IPS DF 4.7 (cell line): ENCODE measurements around the gene KIF25.

Experiments
- DNase-seq: peaks from one replicate; pipeline ENCODE4 v3.0.0-alpha.2; 2013; ENCODE audit warnings: low spot score; ENCODE audit errors: extremely low read depth

The KIF25 gene, protein sequence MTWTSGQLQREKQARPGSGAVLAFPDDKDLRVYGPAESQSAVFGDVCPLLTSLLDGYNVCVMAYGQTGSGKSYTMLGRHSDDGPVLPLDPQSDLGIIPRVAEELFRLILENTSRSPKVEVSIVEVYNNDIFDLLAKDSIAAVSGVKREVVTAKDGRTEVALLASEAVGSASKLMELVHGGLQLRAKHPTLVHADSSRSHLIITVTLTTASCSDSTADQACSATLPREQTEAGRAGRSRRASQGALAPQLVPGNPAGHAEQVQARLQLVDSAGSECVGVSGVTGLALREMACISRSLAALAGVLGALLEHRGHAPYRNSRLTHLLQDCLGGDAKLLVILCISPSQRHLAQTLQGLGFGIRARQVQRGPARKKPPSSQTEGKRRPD

DNA sequence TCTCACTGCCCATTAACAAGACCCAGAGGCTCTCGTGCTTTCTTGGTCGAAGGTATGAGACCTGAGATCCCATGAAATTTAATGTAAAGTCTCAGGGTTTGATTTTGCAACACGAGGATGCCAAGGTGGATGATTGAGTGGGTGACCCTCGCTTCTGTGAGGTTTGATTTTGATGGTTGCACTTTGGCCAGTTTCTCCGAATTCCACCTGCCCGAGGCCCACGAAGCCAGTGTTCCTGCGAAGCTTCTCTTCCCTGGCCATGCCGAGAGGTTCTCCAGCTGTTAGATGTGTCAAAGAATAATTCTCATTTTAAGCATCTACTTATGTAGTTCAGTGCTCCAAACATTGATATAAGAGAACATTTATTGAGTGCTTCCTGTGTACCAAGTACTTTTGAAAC, at the start of gene KIF25:
TSS of gene KIF25 (plus strand) at position 30 of the 400 bp plus-strand sequence. CDS start 31,915 bp downstream, outside the sequence.
- DNase-seq = no peak

DNA sequence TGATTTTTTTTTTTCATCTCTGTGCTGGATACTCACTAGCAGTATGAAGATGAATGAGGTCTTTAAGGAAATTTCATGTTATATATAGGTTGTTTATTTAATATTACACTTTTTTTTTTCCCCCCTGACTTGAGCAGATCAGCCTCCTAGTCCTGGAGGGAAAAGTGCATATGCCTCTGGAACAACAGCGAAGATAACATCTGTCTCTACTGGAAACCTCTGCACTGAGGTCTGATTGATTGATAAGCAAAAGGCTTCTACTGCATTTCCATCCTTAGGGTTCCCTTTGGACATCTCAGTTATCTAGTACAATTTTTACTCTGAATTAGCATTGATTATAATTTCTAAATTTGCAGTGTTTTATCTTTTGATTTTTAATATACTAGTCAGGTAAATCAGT, 49.8 kb upstream of the KIF25 start:
- no peak for DNase-seq

DNA sequence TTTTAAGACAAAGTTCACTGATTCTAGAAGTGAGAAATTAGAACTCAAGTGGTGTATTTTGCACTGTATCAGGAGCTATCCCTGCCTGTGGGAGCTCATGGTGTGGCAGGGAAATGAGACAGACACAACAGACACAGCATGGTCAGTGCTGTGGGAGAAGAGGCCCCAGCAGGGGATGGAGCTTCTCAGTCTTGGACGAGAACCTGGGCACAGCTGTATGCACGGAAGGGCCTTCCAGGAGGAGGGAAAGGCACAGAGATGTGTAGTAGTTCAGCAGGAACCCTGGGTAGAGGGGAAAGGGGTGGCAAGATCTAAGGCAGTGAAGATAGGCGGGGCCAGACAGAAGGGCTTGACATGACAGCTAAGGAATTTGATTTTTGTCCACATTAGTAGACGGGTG, 48.8 kb upstream of the KIF25 start:
- DNase-seq = no peak

DNA sequence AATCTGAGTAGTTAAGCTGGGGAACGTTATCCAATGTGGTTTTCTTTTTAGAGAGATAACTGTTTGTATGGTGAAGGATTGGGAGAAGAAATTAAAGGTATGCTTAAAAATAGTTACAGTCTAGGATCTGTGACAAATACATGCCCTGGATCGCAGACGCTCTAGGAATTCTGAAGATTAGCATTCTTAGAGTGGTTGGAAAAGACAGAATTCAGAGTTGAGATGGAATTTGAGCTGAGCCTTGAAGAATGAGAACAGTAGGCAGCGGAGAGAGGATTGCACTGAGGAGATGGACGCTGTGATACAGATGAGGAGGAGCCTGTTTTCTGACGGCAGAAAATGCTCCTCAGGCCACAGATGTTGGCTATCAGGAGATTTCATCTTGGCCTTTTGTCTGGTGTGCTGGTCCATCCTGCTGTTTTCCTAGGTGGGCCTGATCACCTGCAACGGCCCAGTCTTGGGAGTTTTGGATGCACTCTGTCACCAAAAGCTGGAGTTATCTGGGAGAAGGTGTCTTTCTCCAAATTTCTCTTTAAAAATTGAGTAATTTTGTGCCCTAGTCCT, 48.3 kb upstream of the KIF25 start:
- DNase-seq = no peak

DNA sequence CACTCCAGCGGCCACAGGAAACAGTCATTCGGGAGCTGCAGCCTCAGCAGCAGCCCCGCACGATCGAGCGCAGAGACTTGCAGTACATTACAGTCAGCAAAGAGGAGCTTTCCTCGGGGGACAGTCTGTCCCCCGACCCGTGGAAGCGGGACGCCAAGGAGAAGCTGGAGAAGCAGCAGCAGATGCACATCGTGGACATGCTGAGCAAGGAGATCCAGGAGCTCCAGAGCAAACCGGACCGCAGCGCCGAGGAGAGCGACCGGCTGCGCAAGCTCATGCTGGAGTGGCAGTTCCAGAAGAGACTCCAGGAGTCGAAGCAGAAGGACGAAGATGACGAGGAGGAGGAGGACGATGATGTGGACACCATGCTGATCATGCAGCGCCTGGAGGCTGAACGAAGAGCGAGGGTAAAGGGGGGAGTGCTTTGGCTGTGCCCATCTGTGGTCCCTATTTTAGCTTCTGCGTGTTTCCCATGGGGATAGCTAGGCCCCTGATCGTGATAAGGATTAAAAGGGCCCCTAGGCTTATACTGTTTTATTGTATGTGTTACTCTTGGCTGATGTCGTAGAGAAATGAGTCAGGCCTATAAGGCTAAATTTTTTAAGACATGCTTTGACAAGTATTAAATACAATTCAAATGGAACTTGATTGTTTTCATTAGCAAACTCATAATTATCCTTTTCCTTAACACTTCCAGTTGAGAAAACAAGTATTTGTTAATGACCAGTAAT, 45.5 kb upstream of the KIF25 start:
- no peak for DNase-seq

DNA sequence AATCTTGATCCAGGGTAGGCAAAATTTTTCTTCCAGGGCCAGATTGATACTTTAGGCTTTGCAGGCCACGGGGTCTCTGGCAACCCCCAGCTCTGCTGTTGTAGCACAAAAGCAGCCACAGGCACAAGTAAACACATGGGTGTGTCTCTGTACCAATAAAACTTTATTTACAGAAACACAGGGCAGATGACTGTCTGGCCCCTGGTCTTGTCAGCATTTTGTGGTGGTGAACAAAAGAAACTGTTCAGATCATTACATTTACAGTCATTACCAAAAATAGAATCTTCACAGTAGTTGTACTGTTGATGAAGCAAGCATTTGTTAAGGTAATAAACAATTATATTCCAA, 45.0 kb upstream of the KIF25 start:
- no peak for DNase-seq

DNA sequence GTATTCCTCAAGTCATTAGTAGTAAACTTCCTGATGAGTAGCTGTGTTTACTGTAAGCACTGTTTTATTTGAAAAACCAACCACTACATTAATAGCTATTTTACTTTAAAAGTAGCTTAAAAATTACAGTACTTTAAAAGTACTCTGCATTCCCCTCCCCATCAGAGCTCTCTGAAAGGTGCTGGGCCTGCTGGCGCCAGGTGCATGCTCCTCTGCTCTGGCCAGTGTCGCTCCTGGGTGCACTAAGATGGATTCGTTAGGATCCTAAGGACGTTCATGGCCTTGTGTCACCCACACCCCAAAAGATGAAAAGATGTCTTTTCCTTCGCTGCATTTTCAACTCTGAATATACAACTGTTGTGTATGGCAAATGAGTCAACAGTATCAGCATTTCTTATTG, 43.9 kb upstream of the KIF25 start:
- no peak for DNase-seq

DNA sequence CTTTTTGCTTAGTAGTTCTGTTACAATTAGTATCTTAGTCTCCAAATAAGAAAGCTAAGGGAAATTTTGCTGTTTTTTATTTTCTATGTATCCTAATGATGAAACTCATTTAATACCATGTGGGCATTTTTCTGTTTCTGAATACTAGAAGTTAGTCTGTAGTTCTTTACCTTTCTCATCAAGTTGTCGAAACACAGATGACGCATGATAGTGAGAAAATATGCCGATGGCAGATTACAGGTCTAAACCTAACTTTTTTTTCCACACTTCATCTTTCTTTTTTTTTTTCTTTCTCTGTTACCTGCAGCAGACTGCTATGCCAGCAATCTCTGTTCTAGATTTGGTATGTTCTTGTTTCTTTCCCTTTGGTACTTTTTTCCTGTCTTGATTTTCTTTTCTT, 43.3 kb upstream of the KIF25 start:
- DNase-seq = no peak

DNA sequence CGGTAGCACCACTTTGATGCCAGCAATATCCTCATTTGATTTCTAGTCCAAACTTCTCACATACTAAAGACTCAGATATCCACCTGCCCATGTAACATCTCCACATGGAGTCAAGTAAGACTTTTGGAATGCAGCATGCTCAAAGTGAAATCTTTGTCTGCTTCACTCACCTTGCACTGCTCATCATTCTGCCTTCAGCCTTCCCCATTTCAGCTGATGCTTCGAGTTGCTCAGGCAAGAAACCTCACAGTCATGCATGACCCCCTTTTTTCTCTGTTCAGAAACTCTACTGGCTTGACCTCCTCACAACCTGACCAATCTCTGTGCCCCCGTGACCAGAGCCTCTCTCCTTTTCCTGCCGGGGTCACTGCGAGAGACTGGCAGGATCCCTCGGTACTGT, 41.0 kb upstream of the KIF25 start:
- DNase-seq = no peak

DNA sequence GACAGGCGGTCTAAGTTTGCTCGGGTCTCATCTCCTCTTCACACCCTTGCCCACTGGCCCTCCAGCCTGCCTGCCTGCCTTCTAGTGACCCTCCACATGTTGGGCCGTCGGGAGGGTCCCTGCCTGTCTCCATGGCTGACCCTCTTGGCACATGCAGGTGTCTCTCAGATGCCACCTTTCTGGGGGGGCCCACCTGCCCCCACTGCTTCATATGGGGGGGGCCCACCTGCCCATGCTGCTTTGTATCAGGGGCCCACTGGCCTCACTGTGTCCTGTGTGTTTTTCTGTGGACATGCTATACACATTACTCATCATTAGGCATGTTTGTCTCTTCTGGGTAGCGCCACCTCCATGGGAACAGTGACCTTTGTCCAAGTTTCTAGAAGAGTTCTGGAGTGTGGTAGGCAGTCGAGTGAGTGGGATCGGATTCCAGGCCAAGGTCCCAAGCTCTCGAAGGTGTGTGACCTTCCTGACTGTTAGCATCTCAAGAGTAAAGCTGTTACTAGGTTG, 40.4 kb upstream of the KIF25 start:
- no peak for DNase-seq

DNA sequence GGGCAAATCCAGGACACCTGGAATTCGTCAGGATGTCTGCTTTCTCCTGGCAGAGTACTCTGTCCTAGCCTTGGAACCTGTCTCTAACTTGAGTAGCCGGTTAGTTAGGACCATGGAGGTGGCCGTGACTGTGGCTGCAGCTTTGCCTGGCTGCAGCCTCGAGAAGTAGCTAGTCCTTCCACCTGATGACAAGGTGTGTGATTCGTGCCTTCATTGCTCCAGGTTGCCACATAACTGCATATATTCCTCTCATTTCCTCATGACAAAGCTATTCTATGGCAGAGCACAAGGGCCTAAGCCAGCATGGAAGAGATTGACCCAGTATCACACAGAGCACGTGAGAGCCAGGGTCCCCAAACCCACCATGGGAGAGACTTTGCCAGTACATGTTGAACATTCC, 39.8 kb upstream of the KIF25 start:
- DNase-seq = no peak

DNA sequence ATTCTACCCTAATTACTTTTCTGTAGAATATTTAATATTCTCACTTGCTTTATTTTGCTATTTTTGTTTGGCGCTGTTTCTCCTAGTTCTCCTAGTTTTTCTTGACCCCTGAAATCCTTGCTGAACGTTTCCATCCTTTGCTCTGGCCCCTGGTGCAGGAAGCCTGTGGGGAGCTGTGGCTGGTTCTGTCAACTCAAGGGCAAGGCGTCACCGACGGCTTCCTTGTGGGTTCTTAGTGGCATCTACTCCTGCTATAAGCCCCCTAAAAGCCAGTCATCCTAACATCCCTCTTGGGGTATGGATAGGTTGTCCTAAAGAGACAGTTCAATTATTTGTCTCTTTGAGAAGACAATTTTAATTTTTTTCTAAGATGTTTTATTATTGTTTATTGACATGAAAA, 36.9 kb upstream of the KIF25 start:
- DNase-seq = no peak

DNA sequence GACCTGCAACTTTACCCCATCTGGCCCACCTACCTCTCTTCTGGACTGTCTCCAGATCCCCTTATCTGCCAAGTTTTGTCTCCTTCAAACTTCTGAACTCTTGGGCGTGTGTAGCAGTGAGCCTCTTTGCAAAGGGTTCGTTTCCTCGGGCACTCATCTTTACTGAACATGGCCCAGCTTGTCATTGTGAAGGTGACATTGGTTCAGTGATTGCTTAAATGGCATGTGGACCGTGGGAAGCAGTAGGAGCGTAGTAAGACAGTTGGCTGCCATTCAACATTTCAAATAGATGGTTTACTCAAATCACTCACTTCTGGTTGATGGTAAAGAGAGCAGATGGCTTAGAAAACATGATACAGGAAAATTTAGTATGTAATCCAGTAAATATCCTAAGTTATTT, 34.8 kb upstream of the KIF25 start:
- no peak for DNase-seq

DNA sequence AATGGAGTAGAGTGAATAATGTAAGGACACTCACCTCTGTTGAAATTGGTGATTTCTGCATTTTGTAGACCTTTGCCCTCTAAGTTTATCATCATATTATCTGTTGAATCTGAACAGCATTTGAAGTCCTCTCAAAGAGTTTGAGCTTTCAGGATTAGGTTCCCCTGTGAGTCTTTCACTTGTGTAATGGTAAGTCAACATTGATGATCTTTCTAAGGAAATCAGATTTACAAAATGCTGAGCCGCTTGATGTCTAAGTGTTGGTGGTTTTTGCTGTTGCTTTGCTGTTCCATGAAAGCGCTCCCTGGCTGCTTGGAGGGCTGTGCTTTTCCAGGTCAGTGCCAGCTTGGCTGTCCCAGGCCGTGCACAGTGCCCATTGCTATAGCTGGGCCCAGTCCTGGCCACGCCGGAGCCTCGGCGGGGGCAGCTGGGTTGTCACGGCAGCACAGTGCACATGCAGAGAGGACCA, 33.8 kb upstream of the KIF25 start:
- DNase-seq = no peak

DNA sequence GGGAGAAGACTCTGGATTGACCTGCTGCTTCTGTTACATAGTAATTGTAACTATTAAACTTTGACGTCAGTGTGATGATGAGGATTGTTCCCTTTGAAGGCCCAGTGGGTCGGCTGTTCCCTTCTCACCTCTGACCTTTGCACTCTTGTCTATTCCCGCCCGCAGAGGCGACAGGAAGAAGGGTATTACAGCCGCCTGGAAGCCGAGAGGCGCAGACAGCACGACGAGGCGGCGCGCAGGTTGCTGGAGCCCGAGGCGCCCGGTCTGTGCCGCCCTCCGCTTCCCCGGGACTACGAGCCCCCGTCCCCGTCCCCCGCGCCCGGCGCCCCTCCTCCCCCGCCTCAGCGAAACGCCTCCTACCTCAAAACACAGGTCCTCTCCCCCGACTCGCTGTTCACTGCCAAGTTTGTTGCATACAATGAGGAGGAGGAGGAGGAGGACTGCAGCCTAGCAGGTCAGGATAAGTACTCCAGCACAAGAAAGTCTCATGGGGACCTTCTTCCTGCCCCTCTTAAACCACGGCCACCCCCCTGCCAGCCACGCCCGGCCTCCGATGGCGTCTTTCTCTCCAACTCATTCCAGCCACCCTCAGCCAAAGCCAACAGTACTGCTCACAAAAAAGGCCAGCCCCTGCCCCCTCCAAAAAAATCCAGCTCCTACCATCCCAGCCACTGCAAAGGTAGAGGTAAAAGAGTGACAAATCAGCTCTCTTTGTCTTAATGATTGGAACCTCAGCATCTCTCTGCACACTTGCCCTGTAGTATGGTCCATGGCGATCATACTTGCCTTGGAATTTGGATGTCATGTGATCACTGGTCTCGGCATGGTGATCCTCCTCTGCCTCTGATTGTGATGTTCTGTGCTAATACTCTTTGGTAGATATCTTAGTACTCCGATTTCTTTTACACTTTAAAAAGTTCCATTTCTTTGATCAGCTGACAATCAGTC, 31.6 kb upstream of the KIF25 start:
- DNase-seq = no peak

DNA sequence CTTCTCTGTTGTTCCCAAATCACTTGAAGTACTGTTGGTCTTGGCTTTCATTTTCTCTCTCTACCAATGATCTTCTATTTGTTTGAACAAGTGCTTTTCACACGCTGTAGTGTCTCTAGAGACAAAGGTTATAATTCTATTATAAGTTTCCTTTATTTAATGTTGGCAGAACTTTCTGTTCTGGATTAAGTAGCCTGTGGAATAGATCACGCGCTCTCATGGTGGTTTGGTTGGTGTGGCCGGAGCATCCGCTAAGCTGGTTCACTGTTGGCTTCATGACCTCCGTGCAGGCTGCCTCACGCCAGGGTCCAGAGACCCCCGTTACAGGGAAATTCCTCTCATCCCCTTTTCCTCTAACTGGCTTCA, 30.9 kb upstream of the KIF25 start:
- DNase-seq = no peak

DNA sequence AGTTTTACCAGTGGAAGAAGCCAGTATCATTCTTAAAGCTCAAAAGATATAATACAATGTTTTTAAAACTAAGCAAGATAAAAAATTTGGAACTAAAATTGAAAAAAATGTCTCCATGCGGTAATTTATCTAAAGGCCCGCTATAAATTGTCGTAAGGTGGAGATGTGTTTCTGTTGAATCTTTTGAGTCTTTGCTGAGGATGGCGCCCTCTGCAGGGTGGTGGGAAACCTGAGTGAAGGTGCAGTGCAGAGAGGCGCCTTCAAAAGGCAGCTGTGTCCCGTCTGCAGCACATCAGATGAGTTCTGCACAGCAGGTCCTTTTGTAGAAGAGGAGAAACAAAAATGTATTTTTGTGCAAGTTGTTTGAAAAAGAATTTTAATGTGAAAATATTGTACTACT, 29.4 kb upstream of the KIF25 start:
- DNase-seq = no peak

DNA sequence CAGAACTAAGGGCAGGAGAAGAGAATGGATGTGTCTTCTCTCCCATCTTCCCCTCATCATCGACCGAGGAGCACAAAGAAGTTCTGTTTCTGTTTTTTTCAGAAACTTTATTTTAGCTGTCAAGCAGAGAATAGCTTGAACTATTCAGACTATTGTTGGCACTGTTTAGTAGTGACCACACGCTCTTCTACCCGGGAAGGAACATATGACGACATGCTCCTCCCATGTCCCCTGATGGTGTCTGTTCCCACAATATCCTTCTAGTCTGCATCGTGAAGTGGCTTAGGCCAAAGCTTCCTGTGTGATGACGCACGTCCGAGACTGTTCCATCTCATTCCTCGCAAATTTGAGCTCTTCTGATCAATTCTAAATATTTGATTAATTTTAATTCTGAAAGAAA, 27.2 kb upstream of the KIF25 start:
- no peak for DNase-seq

DNA sequence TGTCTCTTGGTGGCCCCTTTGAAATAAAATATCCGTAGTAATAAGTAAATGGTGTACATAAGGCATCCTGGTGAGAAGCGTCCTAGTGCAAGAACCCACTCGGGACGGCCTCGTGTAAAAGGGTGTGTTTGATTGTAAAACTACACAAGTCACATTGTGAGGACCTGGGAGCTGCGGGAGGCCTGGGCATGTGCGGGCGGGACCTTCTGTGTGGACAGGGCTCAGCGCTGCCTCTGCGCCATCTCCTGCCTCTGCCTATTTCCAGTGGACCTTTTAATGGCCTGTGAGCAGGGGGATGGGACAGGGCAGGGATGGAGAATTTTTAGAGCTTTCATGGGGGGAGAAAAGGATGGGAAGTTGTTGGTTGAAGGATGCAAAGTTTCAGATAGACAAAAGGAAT, 25.3 kb upstream of the KIF25 start:
- DNase-seq = no peak

DNA sequence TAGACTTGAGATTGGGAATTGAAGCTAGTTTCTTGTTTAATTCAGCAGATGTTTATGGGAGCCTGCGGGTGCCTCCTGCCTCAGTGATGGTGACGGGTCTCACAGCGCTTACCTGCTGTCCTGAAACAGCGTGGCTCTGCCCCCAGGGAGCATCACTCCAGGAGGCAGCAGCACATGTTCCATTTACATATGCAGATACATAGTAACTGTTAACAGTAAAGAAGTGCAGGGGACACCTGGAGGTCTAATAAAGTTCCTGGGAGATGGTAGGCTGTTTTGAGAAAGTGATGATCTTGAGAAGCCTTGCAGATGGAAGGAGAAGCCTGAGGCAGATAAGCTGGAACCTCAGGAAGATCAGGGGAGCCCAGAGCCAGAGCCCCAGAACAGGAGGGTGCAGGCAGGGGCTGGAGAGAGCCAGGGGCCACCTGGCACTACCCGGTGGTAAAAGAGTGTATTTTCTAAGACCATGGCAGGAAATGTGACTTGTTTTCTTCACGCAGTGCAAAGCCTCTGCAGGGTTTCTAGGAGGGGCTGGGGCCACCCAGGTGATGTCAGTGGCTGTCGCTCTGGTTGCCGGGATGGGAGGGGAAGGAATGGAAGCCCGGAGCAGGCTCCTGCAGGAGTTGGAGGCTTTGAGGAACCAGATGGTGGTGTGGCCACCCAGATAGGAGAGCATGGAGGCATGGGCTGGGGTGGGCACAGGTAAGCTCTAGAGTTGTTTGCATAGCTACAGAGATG, 24.2 kb upstream of the KIF25 start:
- DNase-seq = no peak
